Left ventricle myocardium inferior (tissue), 1 donor: ENCODE results near the gene DCLK2. TPM values are rescaled to one million over a fixed set of nuclear protein-coding genes. Genes with fewer than 3 reads are reported as not detected.
A peak's percentile ranks its signal among the peaks of the same experiment; 100 is the strongest.

Experiments used
- DNase-seq: peaks from one replicate; pipeline ENCODE4 v3.0.0-alpha.2; 2020
- H3K27ac ChIP-seq: fragments of 200-600 bp; replicated peaks from 2 replicates; pipeline ENCODE4 v1.8.0; 2021
- H3K27me3 ChIP-seq: fragments of 200-600 bp; 2 replicates; pipeline ENCODE4 v1.8.0; 2021; ENCODE audit warnings: low read depth
- H3K36me3 ChIP-seq: fragments of 200-600 bp; 2 replicates; pipeline ENCODE4 v1.8.0; 2021
- H3K4me1 ChIP-seq: fragments of 200-600 bp; 2 replicates; pipeline ENCODE4 v1.8.0; 2021
- H3K4me3 ChIP-seq: fragments of 200-600 bp; 2 replicates; pipeline ENCODE4 v1.8.0; 2021; ENCODE audit warnings: mild to moderate bottlenecking, moderate library complexity
- H3K9me3 ChIP-seq: fragments of 200-600 bp; replicated peaks from 2 replicates; pipeline ENCODE4 v1.8.0; 2021
- intact Hi-C: fragments of 100-400 bp; cut with micrococcal nuclease; formaldehyde crosslinking; loops from one replicate; pipeline ENCODE4 v1.11.0; 2022
- total RNA-seq: library from RNA; stranded (reverse); fragmentation: NEBNext Ultra II Directional; extraction: Animal tissue kit (Norgen Biotek cat#: 25700); gene quantifications from one replicate; pipeline ENCODE4 v1.2.1, GENCODE V29; 2021
- TF ChIP-seq, protein P1 (sequence below): fragments of 200-600 bp; IDR thresholded peaks from 2 replicates; pipeline ENCODE4 v1.8.0; 2021; ENCODE audit warnings: antibody characterized with exemption, mild to moderate bottlenecking, borderline replicate concordance
- donor health status: DM: no; HTN: yes; CAD: no; lungs with severe emphysema.

The DCLK2 gene
- total RNA-seq, 1 donor from 2014 or later: 21.9 TPM

DNA sequence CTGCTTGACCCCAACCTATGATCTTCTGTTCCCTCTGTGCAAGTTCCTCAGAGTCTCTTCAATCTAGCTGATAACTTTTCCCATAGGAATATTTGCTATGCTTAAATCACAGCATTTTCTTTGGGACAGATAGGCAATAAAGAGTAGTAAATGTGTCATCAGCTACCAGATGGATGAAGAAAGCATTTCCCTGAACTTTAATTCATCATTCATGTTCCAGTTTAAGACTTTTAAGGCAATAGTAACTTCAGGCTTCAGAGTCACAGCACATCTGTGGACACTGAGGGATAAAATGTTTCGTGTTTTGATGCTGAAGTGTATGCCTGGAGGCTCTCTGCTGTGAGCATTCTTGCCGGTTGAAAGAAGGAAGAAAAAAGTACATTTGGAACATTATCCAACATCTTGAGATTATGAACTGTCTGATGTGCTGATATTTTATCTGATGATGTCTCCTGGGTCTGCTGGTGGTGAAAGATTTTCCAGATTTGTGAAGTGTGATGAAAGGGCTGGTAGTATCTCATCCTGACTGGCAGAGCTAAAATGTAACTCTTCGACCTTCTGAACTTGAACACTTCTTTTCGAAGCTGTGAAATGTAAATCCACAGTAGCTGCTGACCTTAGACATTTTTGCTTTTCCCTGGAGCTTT lies 133.7 kb downstream of the DCLK2 start:
- no peak for DNase-seq
- Histone ChIP-seq H3K4me1 (peaks cover 58% of the 10 kb centered on the region), H3K27ac (peak overlapping the region; percentile 29), H3K4me3 (no peak overlapping the region), H3K27me3 (no peaks in the 10 kb centered on the region), H3K36me3 (no peaks in the 10 kb centered on the region), H3K9me3 (no peaks in the 10 kb centered on the region)
- intact Hi-C loops: no loop called here
- TF ChIP-seq, protein P1, sequence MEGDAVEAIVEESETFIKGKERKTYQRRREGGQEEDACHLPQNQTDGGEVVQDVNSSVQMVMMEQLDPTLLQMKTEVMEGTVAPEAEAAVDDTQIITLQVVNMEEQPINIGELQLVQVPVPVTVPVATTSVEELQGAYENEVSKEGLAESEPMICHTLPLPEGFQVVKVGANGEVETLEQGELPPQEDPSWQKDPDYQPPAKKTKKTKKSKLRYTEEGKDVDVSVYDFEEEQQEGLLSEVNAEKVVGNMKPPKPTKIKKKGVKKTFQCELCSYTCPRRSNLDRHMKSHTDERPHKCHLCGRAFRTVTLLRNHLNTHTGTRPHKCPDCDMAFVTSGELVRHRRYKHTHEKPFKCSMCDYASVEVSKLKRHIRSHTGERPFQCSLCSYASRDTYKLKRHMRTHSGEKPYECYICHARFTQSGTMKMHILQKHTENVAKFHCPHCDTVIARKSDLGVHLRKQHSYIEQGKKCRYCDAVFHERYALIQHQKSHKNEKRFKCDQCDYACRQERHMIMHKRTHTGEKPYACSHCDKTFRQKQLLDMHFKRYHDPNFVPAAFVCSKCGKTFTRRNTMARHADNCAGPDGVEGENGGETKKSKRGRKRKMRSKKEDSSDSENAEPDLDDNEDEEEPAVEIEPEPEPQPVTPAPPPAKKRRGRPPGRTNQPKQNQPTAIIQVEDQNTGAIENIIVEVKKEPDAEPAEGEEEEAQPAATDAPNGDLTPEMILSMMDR: no peak

DNA sequence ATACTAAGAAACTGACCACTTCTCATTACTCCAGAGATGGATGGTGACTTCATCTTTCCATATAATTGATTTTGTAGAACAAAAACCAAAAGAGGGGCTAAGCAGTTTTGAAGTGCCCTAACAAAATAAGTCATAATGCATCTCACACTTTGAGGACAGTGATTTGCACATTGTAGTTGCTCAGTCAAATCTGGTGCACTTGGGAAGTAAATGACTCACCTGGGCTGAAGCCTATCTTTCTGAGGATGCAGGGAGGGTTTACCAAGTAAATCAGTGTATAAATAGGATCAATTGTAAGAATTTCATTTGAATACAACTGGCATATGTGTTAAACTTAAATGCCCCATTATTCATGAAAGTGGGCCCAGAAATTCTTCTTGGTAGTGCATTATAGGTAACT lies 134.2 kb downstream of the DCLK2 start:
- H3K4me1 ChIP-seq: peaks cover 58% of the 10 kb centered on the region
- intact Hi-C loops: no loop called here
- H3K27ac ChIP-seq: peak overlapping the region; percentile 29
- TF ChIP-seq, protein P1: no peak
- no peaks in the 10 kb centered on the region for H3K9me3 ChIP-seq
- no peaks in the 10 kb centered on the region for H3K36me3 ChIP-seq
- no peaks in the 10 kb centered on the region for H3K27me3 ChIP-seq
- DNase-seq: no peak
- no peak overlapping the region for H3K4me3 ChIP-seq

DNA sequence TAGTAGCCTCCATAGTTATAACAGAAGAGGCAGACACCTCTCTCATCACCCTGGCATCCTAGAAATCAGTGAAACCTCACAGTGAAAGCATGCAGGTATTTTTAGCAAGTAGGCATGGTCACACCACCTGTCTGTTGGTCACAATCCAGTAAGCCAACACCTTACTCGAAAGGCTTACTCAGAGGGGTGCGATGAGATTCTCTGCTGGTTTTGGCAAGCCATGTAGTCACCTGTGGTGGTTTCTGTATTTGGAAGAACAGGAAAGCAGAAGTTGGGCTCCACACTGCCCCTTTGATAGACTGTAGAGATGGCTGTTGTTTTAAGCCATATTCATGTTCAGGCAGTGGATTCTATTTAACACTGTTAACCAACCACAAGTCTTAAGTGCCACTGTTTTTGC lies 134.7 kb downstream of the DCLK2 start:
- no peaks in the 10 kb centered on the region for H3K27me3 ChIP-seq
- H3K27ac ChIP-seq: no peak overlapping the region
- H3K4me1 ChIP-seq: peaks cover 58% of the 10 kb centered on the region
- TF ChIP-seq, protein P1: no peak
- no peak for DNase-seq
- intact Hi-C loops: no loop called here
- H3K36me3 ChIP-seq: no peaks in the 10 kb centered on the region
- H3K9me3 ChIP-seq: no peaks in the 10 kb centered on the region
- H3K4me3 ChIP-seq: no peak overlapping the region

DNA sequence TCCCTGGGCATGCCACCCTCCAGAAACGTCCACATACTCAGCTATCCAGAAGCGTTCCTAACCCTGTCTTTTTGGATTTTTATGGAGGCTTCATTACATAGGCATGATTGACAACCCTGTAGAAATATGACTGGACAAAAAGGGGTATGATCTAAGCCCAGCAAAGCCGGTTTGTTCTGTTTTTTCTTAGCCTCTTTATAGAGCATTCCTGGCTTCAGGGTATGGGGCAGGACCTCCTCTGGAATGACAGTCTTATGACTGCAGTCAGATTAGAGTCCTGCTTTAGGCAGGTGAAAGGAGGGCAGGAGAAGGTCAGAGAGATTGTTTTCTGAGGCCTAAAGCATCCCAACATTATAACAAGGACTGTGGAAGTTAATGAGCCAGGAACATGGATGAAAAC lies 137.4 kb downstream of the DCLK2 start:
- H3K27me3 ChIP-seq: no peaks in the 10 kb centered on the region
- no peaks in the 10 kb centered on the region for H3K36me3 ChIP-seq
- DNase-seq: no peak
- intact Hi-C loops: no loop called here
- H3K4me3 ChIP-seq: no peak overlapping the region
- peak overlapping the region; percentile 46 for H3K27ac ChIP-seq
- TF ChIP-seq, protein P1: no peak
- no peaks in the 10 kb centered on the region for H3K9me3 ChIP-seq
- peaks cover 44% of the 10 kb centered on the region for H3K4me1 ChIP-seq

DNA sequence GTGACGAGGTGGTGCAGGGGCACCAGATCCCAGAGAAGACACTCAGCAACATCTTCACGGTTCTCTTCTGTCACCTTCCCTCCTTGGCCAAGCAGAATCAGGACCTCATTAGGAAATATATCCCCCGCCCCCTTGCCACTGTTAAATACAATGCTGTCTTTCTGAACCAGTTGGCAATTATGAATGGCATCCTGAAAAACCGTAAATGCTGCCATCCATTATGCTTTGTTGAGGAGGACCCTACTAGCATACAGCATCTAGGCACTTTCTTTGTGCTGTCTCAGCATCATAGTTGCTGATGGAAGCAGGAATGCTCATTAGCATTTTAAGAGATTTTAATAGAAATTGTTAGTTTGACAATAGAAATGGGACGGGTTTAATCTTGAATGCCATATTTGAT lies 138.5 kb downstream of the DCLK2 start:
- intact Hi-C loops: no loop called here
- Histone ChIP-seq H3K4me1 (peaks cover 35% of the 10 kb centered on the region), H3K36me3 (no peaks in the 10 kb centered on the region), H3K27me3 (no peaks in the 10 kb centered on the region), H3K4me3 (no peak overlapping the region), H3K9me3 (no peaks in the 10 kb centered on the region), H3K27ac (no peak overlapping the region)
- TF ChIP-seq, protein P1: no peak
- no peak for DNase-seq
